HG03097 (cell line): ENCODE measurements around the gene TENM4.
"Not testable (repeated sequence)": the region's sequence is repeated elsewhere in the genome, so short reads cannot be mapped to it uniquely, and the experiment has no call there.

Experiments used
- ATAC-seq: cut with Tn5 transposase; IDR thresholded peaks from one replicate; pipeline ENCODE4 v1.9.1; 2021; ENCODE audit not compliant: unreplicated experiment, low FRiP score

TENM4 gene

GRCh38 chr11:79192836-79193235 lies 248.0 kb downstream of the TENM4 start:
- ATAC-seq: no peak

- not testable (repeated sequence) for ATAC-seq
Observed at GRCh38 chr11:79191716-79192115, 249.1 kb downstream of the TENM4 start.

- ATAC-seq: not testable (repeated sequence)
Observed at GRCh38 chr11:79190553-79190952, 250.3 kb downstream of the TENM4 start.

GRCh38 chr11:79189601-79190000 lies 251.2 kb downstream of the TENM4 start:
- ATAC-seq: no peak

GRCh38 chr11:79189055-79189454 lies 251.8 kb downstream of the TENM4 start:
- no peak for ATAC-seq

DNA sequence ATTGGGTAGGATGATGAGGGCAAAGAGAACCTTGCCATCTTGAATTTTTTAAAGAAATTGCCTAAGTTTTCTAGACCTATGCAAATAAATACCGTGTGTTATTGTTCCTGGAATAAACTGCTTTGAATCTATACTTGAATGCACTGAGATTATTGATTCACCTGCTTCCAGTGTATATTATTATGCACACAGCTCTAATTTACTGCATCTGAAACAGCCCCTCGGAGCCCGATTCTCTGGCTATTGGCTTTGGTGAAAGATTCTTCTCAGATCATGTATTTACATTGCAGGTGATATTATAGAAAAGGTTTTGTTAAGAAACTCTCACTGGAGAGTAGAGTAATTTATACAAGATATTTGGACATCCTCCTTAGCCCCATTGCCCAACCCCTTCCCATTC lies 254.2 kb downstream of the TENM4 start:
- no peak for ATAC-seq

- no peak for ATAC-seq
Observed at GRCh38 chr11:79185351-79185750, 255.5 kb downstream of the TENM4 start.

DNA sequence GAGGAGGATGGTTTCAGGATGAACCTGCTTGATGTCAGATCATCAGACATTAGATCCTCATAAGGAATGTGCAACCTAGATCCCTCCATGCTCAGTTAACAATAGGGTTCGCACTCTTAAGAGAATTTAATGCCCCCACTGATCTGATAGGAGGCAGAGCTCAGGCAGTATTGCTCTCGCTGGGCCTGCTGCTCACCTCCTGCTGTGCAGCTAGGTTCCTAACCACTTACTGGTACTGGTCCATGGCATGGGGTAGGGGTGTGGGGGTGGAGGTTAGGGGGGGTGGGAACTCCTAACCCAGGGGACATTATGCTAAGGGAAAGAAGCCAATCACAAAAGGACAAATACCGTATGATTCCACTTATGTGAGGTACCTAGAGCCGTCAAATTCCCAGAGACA lies 256.5 kb downstream of the TENM4 start:
- ATAC-seq: no peak

- ATAC-seq: no peak
Observed at GRCh38 chr11:79182794-79183193, 258.0 kb downstream of the TENM4 start.

DNA sequence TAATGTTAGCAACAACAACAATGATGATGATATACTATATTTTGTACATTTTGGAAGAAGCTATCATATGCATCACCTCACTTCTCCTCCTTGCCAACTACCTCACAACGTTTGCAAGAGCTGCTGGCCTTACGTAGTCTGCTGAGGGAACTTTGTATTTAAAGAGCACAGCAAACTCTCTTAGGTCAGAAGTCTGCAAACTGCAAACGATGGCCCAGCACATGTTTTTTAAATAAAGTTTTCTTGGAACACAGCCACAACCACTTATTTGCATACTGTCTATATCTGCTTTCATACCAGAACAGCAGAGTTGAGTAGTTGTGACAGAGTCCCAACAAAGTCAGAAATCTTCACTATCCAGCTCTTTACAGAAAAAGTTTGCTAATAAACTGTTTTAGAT lies 261.7 kb downstream of the TENM4 start:
- ATAC-seq: no peak

DNA sequence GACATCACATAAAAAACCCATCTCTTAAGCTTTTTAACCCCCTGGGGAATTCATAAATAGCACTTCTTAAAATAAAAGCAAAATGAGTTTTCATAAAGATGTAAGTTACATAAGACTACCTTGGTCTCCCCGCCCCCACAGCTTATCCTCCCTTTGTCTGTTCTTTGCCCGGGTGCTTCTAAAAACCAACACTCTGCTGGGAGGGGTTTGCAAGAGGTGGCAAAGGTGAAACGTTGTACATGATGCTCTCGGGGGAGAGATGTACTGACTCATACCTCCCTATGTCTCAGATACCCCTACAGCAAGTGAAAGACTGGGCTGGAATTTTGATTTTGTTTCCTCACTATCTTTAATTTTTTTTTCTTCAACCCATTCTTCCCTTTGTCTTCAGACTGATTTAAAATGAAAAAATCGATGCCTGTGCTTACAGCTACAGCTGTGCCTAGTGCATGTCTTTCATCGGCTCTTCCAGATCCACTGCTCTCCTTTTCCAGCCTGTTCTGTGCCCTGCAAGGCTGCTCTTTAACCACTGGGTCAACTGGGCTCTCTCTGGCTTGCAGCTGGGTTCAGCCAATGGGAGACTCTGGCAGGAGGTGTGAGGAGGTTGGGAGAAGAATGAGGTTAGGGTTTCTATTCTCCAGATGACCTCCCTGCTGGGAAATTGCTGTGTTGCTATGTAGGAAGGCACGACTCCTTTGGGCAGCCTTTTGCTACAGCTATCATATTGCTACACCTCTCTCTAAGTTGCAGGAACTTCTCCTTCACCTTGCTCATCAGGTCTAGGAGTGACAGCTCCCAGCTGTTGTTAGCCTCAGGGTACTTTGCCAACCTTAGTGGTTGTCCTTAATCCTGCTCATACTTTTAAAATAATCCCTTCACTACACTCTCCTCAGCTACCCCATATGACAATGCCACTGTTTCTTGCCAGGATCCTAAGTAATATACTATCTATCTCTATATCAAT lies 266.5 kb downstream of the TENM4 start:
- ATAC-seq: no peak

- ATAC-seq: no peak
Observed at GRCh38 chr11:79173615-79174014, 267.2 kb downstream of the TENM4 start.

DNA sequence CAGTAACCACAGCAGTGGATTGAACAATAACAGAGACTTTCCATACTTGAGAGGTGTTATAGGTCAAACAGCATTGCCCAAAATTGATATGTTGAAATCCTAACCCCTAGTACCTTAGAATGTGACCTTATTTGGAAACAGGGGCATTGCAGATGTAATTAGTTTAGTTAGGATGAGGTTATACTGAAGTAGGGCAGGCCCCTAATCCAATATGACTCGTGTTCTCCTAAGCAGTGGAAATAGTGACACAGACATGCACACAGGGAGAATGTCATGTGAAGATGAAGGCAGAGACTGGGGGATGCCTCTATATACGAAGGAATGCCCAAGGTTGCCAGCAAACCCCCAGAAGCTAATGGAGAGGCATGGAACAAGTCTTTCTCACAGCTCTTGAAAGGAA lies 270.5 kb downstream of the TENM4 start:
- ATAC-seq: no peak

DNA sequence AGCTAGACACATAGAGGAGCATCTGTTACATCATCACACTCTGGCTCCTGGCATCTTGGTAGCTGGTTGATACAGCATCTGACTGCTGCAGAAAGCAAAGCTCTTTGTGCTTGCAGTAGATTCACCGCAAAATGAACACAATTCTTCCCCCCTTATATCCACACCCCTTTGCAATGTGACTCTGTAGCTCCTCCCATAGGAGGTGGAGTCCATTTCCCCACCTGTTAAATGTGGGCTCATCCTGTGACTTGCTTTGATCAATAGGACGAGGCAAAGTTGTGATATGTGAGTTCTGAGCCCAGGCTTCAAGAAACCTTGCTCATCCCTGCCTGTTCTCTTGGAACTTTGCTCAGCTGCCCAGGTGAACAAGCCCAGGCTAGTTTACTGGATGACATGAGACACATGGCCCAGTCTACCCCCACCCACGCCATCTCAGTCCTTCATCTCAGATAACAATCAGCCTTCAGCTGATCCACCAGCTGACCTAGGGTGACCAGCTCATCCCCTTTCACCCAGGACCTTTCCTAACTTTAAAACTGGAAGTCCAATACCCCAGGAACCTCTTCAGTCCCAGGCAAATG lies 272.2 kb downstream of the TENM4 start:
- ATAC-seq: no peak

GRCh38 chr11:79167510-79168188 lies 273.2 kb downstream of the TENM4 start:
- no peak for ATAC-seq

DNA sequence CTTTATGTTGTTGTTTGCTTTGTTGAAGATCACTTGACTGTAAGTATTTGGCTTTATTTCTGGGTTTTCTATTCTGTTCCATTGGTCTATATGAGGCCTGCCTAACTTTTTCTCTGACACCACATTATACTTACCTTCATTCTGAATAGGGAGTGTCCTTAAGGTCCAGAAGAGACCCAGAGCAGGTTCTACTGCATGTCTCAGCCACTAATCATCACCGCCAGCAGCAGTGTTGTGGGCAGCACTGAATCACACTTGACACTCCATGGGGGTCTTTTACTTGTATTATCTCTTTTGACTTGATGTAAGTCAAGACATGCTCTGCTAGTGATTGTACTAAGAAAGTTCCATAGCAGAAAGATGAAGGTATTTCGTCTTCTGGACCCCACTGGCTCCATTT lies 274.9 kb downstream of the TENM4 start:
- no peak for ATAC-seq

DNA sequence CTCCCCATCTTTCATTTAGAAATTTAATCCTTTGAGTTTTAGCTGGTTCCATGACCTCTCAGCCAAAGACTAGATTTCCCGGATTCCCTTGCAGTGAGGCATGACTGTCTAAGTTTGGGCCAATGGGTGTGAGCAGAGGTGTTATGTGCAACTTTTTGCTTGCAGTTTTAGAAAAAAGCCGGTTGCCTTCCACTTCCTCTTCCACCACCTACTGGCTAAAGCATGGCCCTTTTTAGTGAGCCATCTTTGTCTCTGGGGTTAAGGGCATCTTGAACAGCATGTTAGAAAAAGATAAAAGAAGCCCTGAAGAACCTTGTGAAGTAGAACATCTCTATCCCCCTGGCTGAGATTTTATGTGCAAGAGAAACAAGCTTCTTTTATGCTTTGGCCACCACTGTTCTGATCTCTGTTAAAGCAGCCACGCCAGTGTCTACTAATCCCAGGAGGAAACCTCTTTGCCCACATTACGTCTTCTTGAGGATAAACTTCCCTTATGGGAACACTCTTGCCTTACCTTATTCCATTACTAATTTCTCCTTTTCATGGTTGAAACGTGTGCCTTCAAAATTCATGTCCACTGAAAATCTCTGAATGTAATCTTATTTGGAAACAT lies 279.9 kb downstream of the TENM4 start:
- no peak for ATAC-seq

- ATAC-seq: no peak
Observed at GRCh38 chr11:79159657-79160450, 281.0 kb downstream of the TENM4 start.

- ATAC-seq: no peak
Observed at GRCh38 chr11:79157738-79158137, 283.1 kb downstream of the TENM4 start.

- ATAC-seq: no peak
Observed at GRCh38 chr11:79156031-79156430, 284.8 kb downstream of the TENM4 start.
